ACC112 (cell line): ENCODE data around the gene LGI2.

Source experiments
- H2AFZ ChIP-seq: fragments of 200-600 bp; sonication (generic); one replicate; pipeline ENCODE4 v1.6.0; 2017; ENCODE audit warnings: antibody characterized with exemption, low read length; ENCODE audit not compliant: unreplicated experiment
- H3K27ac ChIP-seq: fragments of 200-600 bp; sonication (generic); 2 replicates; pipeline ENCODE4 v1.5.1; 2014; ENCODE audit warnings: low read depth, mild to moderate bottlenecking, antibody characterized with exemption, low read length, moderate library complexity
- H3K27me3 ChIP-seq: fragments of 200-600 bp; sonication (generic); 2 replicates; pipeline ENCODE4 v1.6.1; 2014; ENCODE audit warnings: mild to moderate bottlenecking, antibody characterized with exemption, low read length, moderate library complexity, mixed read lengths; ENCODE audit not compliant: insufficient read depth
- H3K36me3 ChIP-seq: fragments of 200-600 bp; sonication (generic); 2 replicates; pipeline ENCODE4 v1.6.1; 2016; ENCODE audit warnings: mild to moderate bottlenecking, antibody characterized with exemption, low read length, moderate library complexity, mixed read lengths; ENCODE audit not compliant: insufficient read depth
- H3K4me1 ChIP-seq: fragments of 200-600 bp; sonication (generic); one replicate; pipeline ENCODE4 v1.6.1; 2016; ENCODE audit warnings: low read length, mixed read lengths; ENCODE audit not compliant: insufficient read depth, unreplicated experiment, control insufficient read depth
- H3K4me3 ChIP-seq: fragments of 200-600 bp; sonication (generic); 2 replicates; pipeline ENCODE4 v1.5.1; 2014; ENCODE audit warnings: mild to moderate bottlenecking, low read depth, low read length
- H3K79me2 ChIP-seq: fragments of 200-600 bp; sonication (generic); one replicate; pipeline ENCODE4 v1.6.0; 2016; ENCODE audit warnings: low read length; ENCODE audit not compliant: control insufficient read depth, unreplicated experiment, insufficient read depth

The LGI2 gene

DNA sequence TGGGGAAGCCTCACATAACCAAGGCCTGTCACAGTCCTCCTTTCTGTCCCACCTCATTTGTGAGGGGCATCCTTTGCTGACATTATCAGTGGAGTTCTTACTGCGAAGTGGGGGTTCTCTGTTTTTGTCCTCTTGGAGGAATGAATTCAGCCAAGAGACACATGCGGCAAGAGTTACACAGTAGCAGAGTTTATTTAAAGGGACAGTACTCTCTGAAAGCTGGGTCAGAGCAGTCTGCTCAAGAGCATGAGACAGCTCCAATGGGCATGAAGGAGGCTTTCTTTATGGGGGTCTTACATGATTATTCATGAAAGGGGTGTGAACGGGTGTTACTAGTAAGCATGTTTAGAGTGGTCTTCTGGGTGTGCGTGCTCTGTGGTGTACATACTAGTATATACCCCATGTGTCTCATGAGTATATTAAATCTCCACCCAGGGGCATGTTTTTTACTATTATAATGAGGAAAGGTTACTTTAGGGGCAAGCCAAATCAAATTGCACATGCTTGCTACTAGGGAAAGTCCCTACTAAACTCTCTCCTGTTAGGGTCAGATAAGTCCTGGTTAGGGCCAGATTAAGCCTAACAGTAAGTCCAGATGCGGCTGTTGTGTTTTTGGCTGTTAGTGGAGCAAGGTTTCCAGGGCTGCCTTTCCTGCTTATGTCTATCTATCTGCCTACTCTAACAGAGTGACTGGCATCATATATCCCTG, 19.8 kb upstream of the LGI2 start:
- Histone ChIP-seq H3K27ac (no peak overlapping the region), H2AFZ (no peak overlapping the region), H3K4me3 (no peak overlapping the region), H3K79me2 (no peaks in the 10 kb centered on the region), H3K4me1 (no peaks in the 10 kb centered on the region), H3K27me3 (peaks cover 75% of the 10 kb centered on the region), H3K36me3 (no peaks in the 10 kb centered on the region)

DNA sequence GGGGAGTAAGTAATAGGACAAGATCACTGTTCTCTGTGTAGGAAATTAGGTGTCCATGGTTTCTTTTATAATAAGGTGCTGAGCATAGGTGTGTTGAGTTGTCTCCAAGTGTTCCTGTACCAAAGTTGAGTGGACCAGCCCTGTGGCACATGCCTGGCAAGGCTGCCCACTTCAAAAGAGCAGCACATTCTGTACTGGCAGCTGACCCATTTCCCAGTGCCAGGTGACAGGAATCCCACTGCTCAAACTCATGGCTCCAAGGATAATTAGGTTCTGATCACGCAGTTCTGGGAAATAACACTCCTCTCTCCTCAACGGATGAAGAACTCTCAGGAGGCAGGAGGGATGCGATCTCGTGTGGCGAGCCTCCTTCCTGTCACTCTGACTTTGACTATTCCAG, 12.8 kb upstream of the LGI2 start:
- Histone ChIP-seq H3K27ac (no peak overlapping the region), H3K36me3 (no peaks in the 10 kb centered on the region), H3K4me3 (no peak overlapping the region), H3K79me2 (no peaks in the 10 kb centered on the region), H2AFZ (no peak overlapping the region), H3K4me1 (no peaks in the 10 kb centered on the region), H3K27me3 (peaks cover 81% of the 10 kb centered on the region)

DNA sequence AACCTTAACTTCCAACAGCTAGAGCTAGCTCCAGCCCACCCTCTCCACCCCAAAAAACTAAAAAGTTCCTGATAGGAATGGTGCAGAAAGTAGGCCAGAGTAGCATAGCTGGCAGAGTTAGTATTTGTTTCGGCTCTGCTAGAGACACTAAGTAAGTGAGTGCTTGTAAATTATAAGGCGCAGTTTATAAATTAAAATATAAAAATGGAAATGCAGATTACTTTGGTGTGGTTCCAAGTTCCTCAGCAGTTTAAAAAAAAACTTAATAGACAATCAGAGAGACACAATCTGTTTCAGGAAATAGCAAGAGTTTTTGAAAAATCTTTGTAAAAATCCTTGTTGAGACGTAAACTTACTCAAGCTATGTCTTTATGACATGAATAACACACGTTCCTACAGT, 2.8 kb upstream of the LGI2 start:
- H3K27me3 ChIP-seq: peaks cover 93% of the 10 kb centered on the region
- H3K4me3 ChIP-seq: no peak overlapping the region
- no peaks in the 10 kb centered on the region for H3K79me2 ChIP-seq
- H2AFZ ChIP-seq: no peak overlapping the region
- H3K27ac ChIP-seq: no peak overlapping the region
- H3K4me1 ChIP-seq: no peaks in the 10 kb centered on the region
- no peaks in the 10 kb centered on the region for H3K36me3 ChIP-seq

DNA sequence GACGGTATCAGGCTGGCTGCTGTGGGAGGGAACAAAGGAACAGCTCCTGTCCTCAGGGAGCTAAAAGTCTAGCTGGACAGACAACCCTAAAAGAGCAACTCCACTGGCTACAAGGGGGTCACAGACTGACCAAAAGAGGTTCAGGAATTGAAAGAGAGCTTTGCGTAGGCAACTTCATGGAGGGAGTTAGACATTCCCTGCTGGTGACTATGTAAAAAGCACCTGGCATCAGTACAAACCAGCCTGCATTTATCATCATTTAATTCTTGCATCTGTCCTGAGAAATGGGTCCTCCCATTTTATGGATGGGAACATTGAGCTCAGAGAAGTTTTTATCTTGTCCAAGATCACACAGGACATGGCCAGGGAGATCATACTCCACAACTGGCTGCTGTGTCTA, 1.4 kb upstream of the LGI2 start:
- Histone ChIP-seq H2AFZ (no peak overlapping the region), H3K4me3 (no peak overlapping the region), H3K27ac (no peak overlapping the region), H3K4me1 (no peaks in the 10 kb centered on the region), H3K36me3 (no peaks in the 10 kb centered on the region), H3K79me2 (no peaks in the 10 kb centered on the region), H3K27me3 (peaks cover 94% of the 10 kb centered on the region)

DNA sequence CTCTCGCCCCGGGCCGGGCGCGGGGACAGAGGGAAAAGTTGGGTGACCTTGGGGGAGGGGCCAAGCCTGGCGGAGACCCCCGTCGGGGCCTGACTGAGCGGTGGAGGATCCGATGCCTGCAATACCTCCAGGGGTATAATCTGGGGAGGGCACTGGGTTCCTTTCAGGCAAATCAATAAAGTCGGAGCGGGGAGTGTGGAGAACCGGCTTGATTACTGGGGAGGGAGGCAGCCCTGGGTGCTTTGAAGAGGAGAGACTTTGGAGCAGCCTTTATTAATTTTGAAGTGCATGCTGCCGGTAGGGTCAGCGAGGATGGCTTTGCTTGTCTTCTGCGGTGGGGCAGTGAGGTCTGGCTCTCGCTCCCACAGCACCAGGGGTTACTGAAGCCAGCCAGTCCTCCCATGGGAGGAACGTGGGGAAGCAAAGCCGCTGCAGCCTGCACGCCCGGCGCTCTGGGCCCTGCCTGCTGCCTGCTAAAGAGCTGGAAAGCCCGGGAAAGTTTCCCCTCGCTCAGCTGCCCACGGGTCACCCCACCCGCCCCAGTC, 403 bp upstream of the LGI2 start:
- H3K27me3 ChIP-seq: peaks cover 94% of the 10 kb centered on the region
- no peak overlapping the region for H3K27ac ChIP-seq
- peak overlapping the region; percentile 58 for H3K4me3 ChIP-seq
- no peaks in the 10 kb centered on the region for H3K79me2 ChIP-seq
- H3K4me1 ChIP-seq: no peaks in the 10 kb centered on the region
- no peaks in the 10 kb centered on the region for H3K36me3 ChIP-seq
- peak overlapping the region; percentile 8 for H2AFZ ChIP-seq

DNA sequence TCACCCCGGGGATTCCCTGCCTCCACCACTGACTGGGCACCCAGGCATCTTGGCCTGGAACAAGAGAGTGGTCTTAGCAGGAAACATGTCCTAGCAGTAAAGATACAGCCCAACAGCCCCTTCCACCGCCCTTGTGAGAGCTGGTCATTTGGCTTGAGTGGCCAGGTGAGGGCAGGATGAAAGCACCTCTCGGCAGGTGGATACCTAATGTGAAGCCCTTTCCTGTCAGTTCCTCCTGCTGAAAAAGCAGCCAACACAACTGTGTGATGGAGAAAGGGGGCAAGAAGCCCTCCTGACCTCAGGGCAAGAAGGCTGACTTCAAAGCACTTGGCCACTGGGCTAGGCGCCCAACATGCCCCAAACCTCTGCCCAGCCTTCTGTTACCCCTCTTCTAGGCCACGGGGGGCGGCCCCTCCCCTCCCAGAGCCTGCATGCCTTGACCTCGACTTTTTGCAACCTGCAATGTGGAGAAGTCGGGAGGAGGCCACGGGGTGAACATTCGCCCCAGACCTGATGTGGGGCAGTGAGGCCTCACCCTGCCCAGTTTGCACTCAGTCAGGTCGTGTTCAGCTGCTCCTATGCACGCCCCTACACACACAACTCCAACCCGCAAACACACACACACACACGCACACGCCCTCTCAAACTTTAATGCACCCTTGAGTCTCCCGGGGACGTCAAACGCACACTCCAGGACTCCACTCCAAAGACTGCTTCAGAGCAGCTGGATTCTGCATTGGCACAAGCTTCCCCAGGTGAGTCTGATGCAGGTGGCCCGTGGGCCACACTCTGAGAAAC, 1.1 kb downstream of the LGI2 start:
- no peaks in the 10 kb centered on the region for H3K4me1 ChIP-seq
- peak overlapping the region; percentile 59 for H3K4me3 ChIP-seq
- H3K27me3 ChIP-seq: peaks cover 96% of the 10 kb centered on the region
- no peaks in the 10 kb centered on the region for H3K36me3 ChIP-seq
- no peak overlapping the region for H2AFZ ChIP-seq
- H3K79me2 ChIP-seq: no peaks in the 10 kb centered on the region
- H3K27ac ChIP-seq: no peak overlapping the region

- no peaks in the 10 kb centered on the region for H3K79me2 ChIP-seq
- H3K4me3 ChIP-seq: no peak overlapping the region
- H3K27me3 ChIP-seq: peaks cover 90% of the 10 kb centered on the region
- no peak overlapping the region for H3K27ac ChIP-seq
- no peaks in the 10 kb centered on the region for H3K4me1 ChIP-seq
- no peaks in the 10 kb centered on the region for H3K36me3 ChIP-seq
- no peak overlapping the region for H2AFZ ChIP-seq
These were observed 1.9 kb downstream of the LGI2 start for GRCh38 chr4:25028851-25029250.

- no peaks in the 10 kb centered on the region for H3K79me2 ChIP-seq
- no peak overlapping the region for H3K4me3 ChIP-seq
- no peaks in the 10 kb centered on the region for H3K4me1 ChIP-seq
- H2AFZ ChIP-seq: no peak overlapping the region
- no peaks in the 10 kb centered on the region for H3K36me3 ChIP-seq
- H3K27me3 ChIP-seq: peaks cover 58% of the 10 kb centered on the region
- no peak overlapping the region for H3K27ac ChIP-seq
These were observed 8.0 kb downstream of the LGI2 start for GRCh38 chr4:25022766-25023165.

- Histone ChIP-seq H3K27me3 (peaks cover 42% of the 10 kb centered on the region), H3K79me2 (no peaks in the 10 kb centered on the region), H3K36me3 (no peaks in the 10 kb centered on the region), H3K27ac (no peak overlapping the region), H2AFZ (no peak overlapping the region), H3K4me3 (no peak overlapping the region), H3K4me1 (no peaks in the 10 kb centered on the region)
These were observed 9.5 kb downstream of the LGI2 start for GRCh38 chr4:25021216-25021615.

DNA sequence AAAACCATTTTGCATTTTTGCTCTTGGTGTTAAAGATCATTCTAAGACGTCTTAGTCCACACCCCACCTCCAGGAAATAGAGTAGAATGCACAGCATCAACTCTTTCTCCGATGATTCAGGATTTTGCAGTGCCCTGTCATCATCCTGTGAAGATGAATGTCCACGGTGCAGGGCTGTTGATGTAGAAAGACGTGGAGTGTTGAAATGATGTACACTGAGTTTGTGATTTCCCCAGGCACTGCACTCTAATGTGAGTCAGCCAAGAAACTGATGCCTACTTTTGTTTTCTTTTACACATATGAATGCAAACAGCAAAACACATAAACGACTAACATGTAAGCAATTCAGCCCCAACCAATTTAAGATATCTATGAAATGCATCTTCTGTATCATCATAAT, 10.5 kb downstream of the LGI2 start:
- no peak overlapping the region for H2AFZ ChIP-seq
- peaks cover 32% of the 10 kb centered on the region for H3K27me3 ChIP-seq

GRCh38 chr4:25019501-25019900, 11.2 kb downstream of the LGI2 start:
- no peak overlapping the region for H2AFZ ChIP-seq
- H3K79me2 ChIP-seq: no peaks in the 10 kb centered on the region
- H3K4me1 ChIP-seq: no peaks in the 10 kb centered on the region
- H3K27ac ChIP-seq: no peak overlapping the region
- H3K36me3 ChIP-seq: no peaks in the 10 kb centered on the region
- peaks cover 27% of the 10 kb centered on the region for H3K27me3 ChIP-seq
- H3K4me3 ChIP-seq: no peak overlapping the region

More for the DNA sequence above, 10.5 kb downstream of the LGI2 start:
- H3K36me3 ChIP-seq: no peaks in the 10 kb centered on the region
- H3K4me1 ChIP-seq: no peaks in the 10 kb centered on the region
- H3K27ac ChIP-seq: no peak overlapping the region
- no peaks in the 10 kb centered on the region for H3K79me2 ChIP-seq
- H3K4me3 ChIP-seq: no peak overlapping the region
